ENCODE data around the gene LMX1B.
A peak's percentile ranks its signal among the peaks of the same experiment; 100 is the strongest.

Gene LMX1B

GRCh38 chr9:126605792-126606482 is 7.8 kb upstream of the LMX1B start:
- no peak for DNase-seq

- no peak for DNase-seq
Measured at GRCh38 chr9:126606483-126606870, 7.3 kb upstream of the LMX1B start.

DNA sequence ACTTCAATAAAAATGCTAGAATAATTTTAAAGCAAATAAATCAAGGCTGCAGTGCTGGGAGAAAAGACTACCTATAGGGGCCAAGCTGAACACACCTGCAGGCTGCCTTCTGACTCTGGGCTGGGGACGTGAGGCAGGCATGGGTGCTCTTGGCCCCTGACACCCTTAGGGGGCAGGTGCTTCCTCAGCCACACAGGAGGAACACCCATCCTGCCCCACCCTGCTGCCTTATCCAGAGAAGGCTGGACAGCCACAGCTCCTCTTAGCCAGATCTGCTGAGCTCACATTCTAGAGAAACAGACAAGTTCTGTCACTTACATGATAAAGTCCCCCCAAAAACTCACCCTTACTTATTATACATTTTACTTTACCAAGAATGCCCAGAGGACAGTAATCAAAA is 6.6 kb upstream of the LMX1B start:
- DNase-seq = no peak

- no peak for DNase-seq
Measured at GRCh38 chr9:126607731-126608130, 6.0 kb upstream of the LMX1B start.

DNA sequence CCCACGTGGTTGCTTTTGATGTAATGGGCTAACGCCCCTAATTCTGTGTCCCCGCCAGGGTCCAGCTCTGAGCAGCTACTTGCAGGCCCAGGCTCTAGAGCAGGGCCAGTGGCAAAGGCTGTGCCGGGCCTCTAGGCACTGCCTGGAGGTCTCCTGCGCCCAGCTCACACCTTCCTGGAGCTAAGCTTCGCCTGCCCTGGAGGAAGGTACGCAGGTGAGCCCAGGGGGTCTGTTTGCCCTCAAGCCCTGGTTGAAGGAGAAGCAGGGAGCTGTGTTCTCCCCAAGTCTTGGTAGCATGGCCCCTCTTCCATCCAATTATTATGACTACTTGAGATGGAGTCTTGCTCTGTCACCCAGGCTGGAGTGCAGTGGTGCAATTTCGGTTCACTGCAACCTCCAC is 5.2 kb upstream of the LMX1B start:
- DNase-seq = no peak

- DNase-seq = no peak
Measured at GRCh38 chr9:126609191-126609590, 4.5 kb upstream of the LMX1B start.

- DNase-seq = no peak
Measured at GRCh38 chr9:126609711-126610388, 3.9 kb upstream of the LMX1B start.

- DNase-seq = no peak
Measured at GRCh38 chr9:126611193-126611591, 2.5 kb upstream of the LMX1B start.

DNA sequence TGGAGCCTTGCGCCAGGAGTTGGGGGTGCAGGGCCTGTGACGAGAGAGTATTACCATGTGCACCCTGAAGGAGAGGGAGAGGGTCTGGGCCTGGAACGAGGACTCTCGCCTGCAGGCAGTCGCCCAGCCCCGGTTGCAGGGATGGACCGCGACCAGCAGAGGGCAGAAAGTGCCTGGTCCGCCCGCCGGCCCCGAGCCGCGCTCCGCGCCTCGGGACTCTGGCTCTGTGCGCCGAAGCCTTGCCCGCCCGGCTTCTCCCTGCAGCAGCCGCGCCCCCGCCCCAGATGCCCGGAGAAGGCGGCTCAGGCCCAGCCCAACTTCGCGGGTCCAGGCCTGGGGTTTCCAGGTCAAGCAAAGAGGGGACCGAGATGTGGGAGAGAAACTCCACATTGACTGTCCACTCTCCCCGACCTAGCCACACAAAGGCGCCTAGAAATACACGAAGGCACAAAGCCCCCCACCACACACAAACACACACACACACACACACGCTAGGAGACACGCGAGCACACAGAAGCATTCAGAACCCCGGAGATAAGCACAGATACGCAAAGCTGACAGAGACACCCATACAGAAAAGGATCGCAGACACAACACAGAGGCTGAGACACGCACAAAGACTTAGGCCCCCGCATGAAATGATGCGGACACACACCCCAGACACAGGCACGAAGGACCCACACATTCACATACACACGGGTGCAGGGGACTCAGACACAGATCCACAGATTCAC is 2.0 kb upstream of the LMX1B start:
- peak in 1 of 2 experiments; percentile 50 for DNase-seq

- DNase-seq = no peak
Measured at GRCh38 chr9:126612326-126612812, 1.4 kb upstream of the LMX1B start.

GRCh38 chr9:126612813-126613641 is 701 bp upstream of the LMX1B start:
- DNase-seq = no peak

DNA sequence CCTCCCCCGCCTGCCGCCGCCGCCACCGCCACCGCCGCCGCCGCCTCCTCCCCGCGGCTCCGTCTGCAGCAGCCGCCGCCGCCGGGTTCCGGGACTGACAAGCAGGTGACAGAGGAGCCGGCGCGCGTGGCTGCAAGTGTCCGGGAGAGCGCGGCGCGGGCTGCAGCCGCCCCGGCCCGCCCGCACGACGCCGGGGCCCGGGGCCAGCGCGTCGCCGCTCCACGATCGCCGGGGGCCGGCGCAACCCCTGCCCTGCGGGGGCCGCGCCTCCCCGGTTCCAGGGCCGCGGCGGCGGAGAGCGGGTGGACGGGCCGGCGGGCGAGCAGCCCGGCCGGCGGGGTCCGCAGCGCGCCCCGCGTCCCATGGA is 343 bp downstream of the LMX1B start:
- DNase-seq = no peak

DNA sequence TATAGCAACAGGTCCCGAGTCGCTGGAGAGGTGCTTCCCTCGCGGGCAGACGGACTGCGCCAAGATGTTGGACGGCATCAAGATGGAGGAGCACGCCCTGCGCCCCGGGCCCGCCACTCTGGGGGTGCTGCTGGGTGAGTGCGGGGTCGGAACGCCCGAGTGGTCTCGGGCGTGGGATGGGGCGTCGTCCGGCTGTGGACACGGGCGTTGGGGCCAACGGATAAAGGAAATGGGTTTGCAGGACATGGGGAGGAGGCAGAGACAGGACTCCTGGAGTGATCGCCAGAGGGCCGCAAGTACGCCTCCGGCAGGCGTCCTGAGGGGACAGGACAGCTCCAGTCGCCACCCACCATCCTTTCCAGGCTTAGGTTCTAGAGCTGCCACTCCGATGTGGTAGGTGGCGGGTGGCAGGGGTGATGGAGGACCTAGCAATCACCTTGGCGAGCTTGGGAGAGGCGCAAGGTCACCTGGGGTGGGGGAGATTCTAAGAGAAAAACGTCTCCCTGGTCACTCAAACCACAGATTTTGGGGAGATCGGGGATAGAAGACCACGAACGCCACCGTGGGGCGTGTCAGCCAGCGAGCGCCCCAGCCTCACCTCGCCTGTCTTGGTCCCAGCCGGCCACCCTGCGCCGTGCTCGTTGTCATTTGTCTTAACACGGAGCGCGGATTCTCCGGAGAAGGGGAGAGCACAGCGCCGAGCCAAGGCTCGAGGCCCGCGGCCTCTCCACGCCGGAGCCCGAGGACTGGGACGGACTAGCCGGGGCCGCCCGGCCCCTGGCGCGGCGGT is 922 bp downstream of the LMX1B start:
- no peak for DNase-seq

DNA sequence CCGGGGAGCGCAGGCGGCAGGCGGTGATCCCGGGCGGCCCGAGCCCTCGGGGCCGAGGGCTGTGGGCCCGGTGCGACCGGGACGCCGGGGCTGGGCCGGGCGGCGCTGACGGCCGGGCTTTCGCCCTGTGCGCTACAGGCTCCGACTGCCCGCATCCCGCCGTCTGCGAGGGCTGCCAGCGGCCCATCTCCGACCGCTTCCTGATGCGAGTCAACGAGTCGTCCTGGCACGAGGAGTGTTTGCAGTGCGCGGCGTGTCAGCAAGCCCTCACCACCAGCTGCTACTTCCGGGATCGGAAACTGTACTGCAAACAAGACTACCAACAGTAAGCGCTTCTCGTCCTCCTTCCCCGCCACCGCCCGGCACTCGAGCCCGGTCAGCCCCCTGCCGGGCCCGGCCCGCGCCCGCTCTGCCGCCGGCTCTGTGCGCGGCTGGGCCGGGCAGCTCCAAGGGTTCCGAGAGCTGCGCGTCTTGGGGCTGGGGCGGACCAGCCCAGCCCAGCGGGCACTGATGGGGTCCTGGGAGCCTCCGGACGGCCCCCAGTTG is 1.6 kb downstream of the LMX1B start:
- DNase-seq = no peak

- DNase-seq = no peak
Measured at GRCh38 chr9:126615791-126616447, 2.2 kb downstream of the LMX1B start.

GRCh38 chr9:126616521-126616976 is 2.8 kb downstream of the LMX1B start:
- DNase-seq = no peak

- DNase-seq = no peak
Measured at GRCh38 chr9:126617003-126617822, 3.5 kb downstream of the LMX1B start.

GRCh38 chr9:126617823-126618165 is 4.1 kb downstream of the LMX1B start:
- no peak for DNase-seq

DNA sequence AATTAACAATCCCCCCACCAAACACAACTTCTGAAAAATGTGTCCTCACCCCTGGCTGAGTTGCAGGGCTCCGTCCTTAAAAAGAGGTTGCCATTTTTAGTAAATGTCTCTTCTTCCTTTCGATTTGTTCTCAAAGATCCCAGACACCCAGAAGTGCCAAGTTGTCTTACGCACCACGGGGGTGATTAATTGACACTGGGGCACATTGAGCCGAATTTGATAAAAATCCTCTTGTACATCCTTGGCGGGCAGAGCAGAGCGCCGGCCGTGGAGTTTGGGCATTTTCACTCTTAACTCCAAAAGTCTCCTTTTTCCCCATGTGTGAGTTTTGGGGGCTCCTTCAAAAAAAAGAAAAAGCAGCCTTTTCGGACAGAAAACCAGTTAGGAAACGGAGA is 4.5 kb downstream of the LMX1B start:
- no peak for DNase-seq

- DNase-seq = no peak
Measured at GRCh38 chr9:126618585-126619360, 5.0 kb downstream of the LMX1B start.

All from NCI-H446 (cell line).